Gastroesophageal sphincter (tissue), 3 donors: ENCODE measurements around the gene ZNF750.

Experiments used
- CTCF ChIP-seq, 4 experiments: fragments of 200-600 bp in 2 of 4; fragments of 450-650 bp in 2 of 4; sonication (generic) in 1 of 4; IDR thresholded peaks; one replicate each; pipeline ENCODE4 v1.5.1; 2017 to 2019; ENCODE audit warnings: antibody characterized with exemption in 4 of 4, mild to moderate bottlenecking in 2 of 4, moderate library complexity in 2 of 4
- EP300 ChIP-seq: sonication (generic); formaldehyde crosslinking; IDR thresholded peaks from one replicate; pipeline ENCODE4 v1.6.1; 2017; ENCODE audit warnings: antibody characterized with exemption, mild to moderate bottlenecking

GRCh38 chr17:82800885-82801284 lies 38.9 kb downstream of the ZNF750 start:
- TF ChIP-seq CTCF (IDR thresholded peaks at IDR 0.05), result no peak
- no peak for TF ChIP-seq EP300
